Osteoblast (primary cell): ENCODE measurements around the gene EMILIN3. TPM values are rescaled to one million over a fixed set of nuclear protein-coding genes. Genes with fewer than 3 reads are reported as not detected.

Source experiments
- DNase-seq: peaks from one replicate; pipeline ENCODE4 v3.0.0; 2011; ENCODE audit warnings: low spot score, mixed read lengths; ENCODE audit not compliant: insufficient read length; ENCODE audit errors: missing footprints
- H2AFZ ChIP-seq: 2 replicates; pipeline ENCODE4 v1.6.0; 2011; ENCODE audit warnings: mild to moderate bottlenecking, low read length
- H3K27ac ChIP-seq: 2 replicates; pipeline ENCODE4 v1.5.1; 2011; ENCODE audit warnings: mild to moderate bottlenecking, low read depth, low read length, moderate library complexity
- H3K27me3 ChIP-seq: 2 replicates; pipeline ENCODE4 v1.6.0; 2012; ENCODE audit warnings: mild to moderate bottlenecking, control low read depth, inconsistent platforms, low read length, moderate library complexity; ENCODE audit not compliant: insufficient read depth
- H3K36me3 ChIP-seq: 2 replicates; pipeline ENCODE4 v1.5.1; 2011; ENCODE audit warnings: mild to moderate bottlenecking, low read length, control low read depth, moderate library complexity; ENCODE audit not compliant: insufficient read depth
- H3K4me1 ChIP-seq: 2 replicates; pipeline ENCODE4 v1.5.1; 2011; ENCODE audit warnings: mild to moderate bottlenecking, low read length, control low read depth, moderate library complexity; ENCODE audit not compliant: insufficient read depth
- H3K4me2 ChIP-seq: 2 replicates; pipeline ENCODE4 v1.6.0; 2011; ENCODE audit warnings: mild to moderate bottlenecking, low read length; ENCODE audit not compliant: insufficient read depth
- H3K4me3 ChIP-seq: fragments of 200-600 bp; sonication (generic); 3 replicates; pipeline ENCODE4 v1.5.1; 2012; ENCODE audit warnings: mild to moderate bottlenecking, low read length, inconsistent platforms; ENCODE audit not compliant: insufficient read depth
- H3K79me2 ChIP-seq: 2 replicates; pipeline ENCODE4 v1.6.0; 2012; ENCODE audit warnings: mild to moderate bottlenecking, low read length, control low read depth, inconsistent platforms; ENCODE audit not compliant: insufficient read depth
- H3K9me3 ChIP-seq: 2 replicates; pipeline ENCODE4 v1.5.1; 2011; ENCODE audit warnings: low read depth, low read length, control low read depth
- H4K20me1 ChIP-seq: 2 replicates; pipeline ENCODE4 v1.6.0; 2012; ENCODE audit warnings: mild to moderate bottlenecking, low read length, control low read depth; ENCODE audit not compliant: insufficient read depth
- CTCF ChIP-seq: IDR thresholded peaks from 2 replicates; pipeline ENCODE4 v1.5.1; 2011; ENCODE audit warnings: mild to moderate bottlenecking, low read depth, low read length, moderate library complexity; ENCODE audit errors: extremely low read depth
- total RNA-seq: library from RNA; depleted of rRNA; stranded (reverse); fragments of >200 nt; gene quantifications from 2 replicates; pipeline ENCODE4 v1.2.3, GENCODE V29; 2012

Gene EMILIN3, protein sequence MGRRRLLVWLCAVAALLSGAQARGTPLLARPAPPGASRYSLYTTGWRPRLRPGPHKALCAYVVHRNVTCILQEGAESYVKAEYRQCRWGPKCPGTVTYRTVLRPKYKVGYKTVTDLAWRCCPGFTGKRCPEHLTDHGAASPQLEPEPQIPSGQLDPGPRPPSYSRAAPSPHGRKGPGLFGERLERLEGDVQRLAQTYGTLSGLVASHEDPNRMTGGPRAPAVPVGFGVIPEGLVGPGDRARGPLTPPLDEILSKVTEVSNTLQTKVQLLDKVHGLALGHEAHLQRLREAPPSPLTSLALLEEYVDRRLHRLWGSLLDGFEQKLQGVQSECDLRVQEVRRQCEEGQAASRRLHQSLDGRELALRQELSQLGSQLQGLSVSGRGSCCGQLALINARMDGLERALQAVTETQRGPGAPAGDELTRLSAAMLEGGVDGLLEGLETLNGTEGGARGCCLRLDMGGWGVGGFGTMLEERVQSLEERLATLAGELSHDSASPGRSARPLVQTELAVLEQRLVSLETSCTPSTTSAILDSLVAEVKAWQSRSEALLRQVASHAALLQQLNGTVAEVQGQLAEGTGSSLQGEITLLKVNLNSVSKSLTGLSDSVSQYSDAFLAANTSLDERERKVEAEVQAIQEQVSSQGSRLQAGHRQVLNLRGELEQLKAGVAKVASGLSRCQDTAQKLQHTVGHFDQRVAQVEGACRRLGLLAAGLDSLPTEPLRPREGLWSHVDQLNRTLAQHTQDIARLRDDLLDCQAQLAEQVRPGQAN
- total RNA-seq = not detected in 2 replicates

DNA sequence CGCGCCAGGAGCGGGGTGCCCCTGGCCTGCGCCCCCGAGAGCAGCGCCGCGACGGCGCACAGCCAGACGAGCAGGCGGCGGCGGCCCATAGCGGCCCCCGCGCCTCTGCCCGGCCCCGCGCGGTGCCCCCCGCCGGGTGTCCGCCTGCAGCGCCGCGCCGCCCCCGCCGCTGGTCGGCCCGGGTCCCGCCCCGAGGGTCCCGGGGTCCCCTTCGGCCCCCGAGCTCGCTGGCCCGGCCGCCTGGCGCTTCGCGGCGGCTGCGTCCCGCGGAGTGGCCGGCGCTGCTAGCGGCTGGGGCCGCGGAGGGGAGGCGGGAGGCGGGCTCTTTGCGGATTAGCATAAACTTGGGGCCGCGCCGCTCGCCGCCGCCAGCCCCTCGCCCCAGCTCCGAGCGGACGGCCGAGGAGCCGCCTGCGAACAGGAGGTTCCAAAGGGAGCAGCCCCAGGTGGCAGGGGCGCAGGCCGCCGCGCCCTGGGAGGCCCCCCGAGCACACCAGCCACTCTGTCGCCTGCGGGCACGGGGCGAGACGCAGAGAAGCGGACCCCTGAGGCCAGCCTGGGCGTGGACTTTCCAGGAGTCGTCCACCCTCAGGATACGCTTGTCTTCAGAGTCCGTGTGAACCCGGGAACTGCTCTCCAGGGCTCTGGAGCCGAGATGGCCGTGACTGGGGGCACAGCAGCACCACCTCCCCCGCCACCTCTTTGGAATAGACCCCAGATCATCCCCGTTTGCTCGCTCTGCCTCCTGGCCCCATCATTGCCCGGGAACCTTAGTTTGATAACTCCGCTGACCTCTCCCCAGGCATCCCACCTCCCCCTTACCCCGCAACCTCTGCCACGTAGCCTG lies at the start of gene EMILIN3:
EMILIN3 (minus strand) TSS at position 273 of the 847 bp plus-strand sequence; CDS start at position 89, 184 bp downstream.
- TF ChIP-seq CTCF = no peak
- Histone ChIP-seq H3K4me3 (no peak within 1 kb of the TSS), H3K4me2 (no peak within 1 kb of the TSS), H4K20me1 (no peaks in the 10 kb centered on the region), H3K27me3 (peaks cover 39% of the 10 kb centered on the region), H3K4me1 (no peaks in the 10 kb centered on the region), H3K27ac (no peak within 1 kb of the TSS), H3K79me2 (no peaks in the 10 kb centered on the region), H3K9me3 (no peaks in the 10 kb centered on the region), H3K36me3 (no peaks in the 10 kb centered on the region), H2AFZ (no peak within 1 kb of the TSS)
- peak; percentile 87 for DNase-seq

- no peaks in the 10 kb centered on the region for H3K27me3 ChIP-seq
- no peak overlapping the region for H3K4me3 ChIP-seq
- no peak overlapping the region for H3K4me2 ChIP-seq
- no peak for DNase-seq
- no peaks in the 10 kb centered on the region for H3K4me1 ChIP-seq
- TF ChIP-seq CTCF = no peak
- H3K27ac ChIP-seq = no peak overlapping the region
- H3K9me3 ChIP-seq = no peaks in the 10 kb centered on the region
- no peak overlapping the region for H2AFZ ChIP-seq
- no peaks in the 10 kb centered on the region for H3K79me2 ChIP-seq
- H4K20me1 ChIP-seq = no peaks in the 10 kb centered on the region
- peaks cover 39% of the 10 kb centered on the region for H3K36me3 ChIP-seq
Measured at GRCh38 chr20:41415191-41415590, 48.6 kb upstream of the EMILIN3 start.

GRCh38 chr20:41413169-41413568 lies 46.6 kb upstream of the EMILIN3 start:
- H3K4me3 ChIP-seq = no peak overlapping the region
- no peaks in the 10 kb centered on the region for H3K9me3 ChIP-seq
- no peak overlapping the region for H3K27ac ChIP-seq
- no peak overlapping the region for H3K4me2 ChIP-seq
- peaks cover 42% of the 10 kb centered on the region for H3K36me3 ChIP-seq
- H4K20me1 ChIP-seq = no peaks in the 10 kb centered on the region
- H3K4me1 ChIP-seq = no peaks in the 10 kb centered on the region
- TF ChIP-seq CTCF = no peak
- H2AFZ ChIP-seq = no peak overlapping the region
- DNase-seq = no peak
- H3K27me3 ChIP-seq = no peaks in the 10 kb centered on the region
- H3K79me2 ChIP-seq = no peaks in the 10 kb centered on the region
